Body of pancreas (tissue), 4 donors: Measurements from ENCODE around the gene CMTM7. TPM values are rescaled to one million over a fixed set of nuclear protein-coding genes. Genes with fewer than 3 reads are reported as not detected.

Source experiments
- ATAC-seq: fragments of 150-250 bp; one replicate; pipeline ENCODE4 v1.9.1; 2016
- DNase-seq, 4 donors: peaks; one replicate each; pipeline ENCODE4 v3.0.0-alpha.2; 2019
- H3K27ac ChIP-seq, 4 donors: fragments of 200-600 bp; sonication (generic); 1 replicate in 3 of 4; 2 replicates in 1 of 4; pipeline versions ENCODE4 v1.5.1 to v1.6.1; 2016 to 2019; ENCODE audit warnings: mild to moderate bottlenecking in 1 of 4, mixed read lengths in 1 of 4, moderate library complexity in 1 of 4
- H3K27me3 ChIP-seq, 2 donors: fragments of 200-600 bp; sonication (generic); one replicate each; pipeline ENCODE4 v1.6.0; 2016; ENCODE audit warnings: mild to moderate bottlenecking in 1 of 2
- H3K36me3 ChIP-seq, 2 donors: fragments of 200-600 bp; sonication (generic); replicated peaks in 1 of 2; 2 replicates each; pipeline ENCODE4 v1.5.1; 2016; ENCODE audit warnings: low read depth in 2 of 2; ENCODE audit not compliant: insufficient read depth in 1 of 2
- H3K4me1 ChIP-seq: fragments of 200-600 bp; sonication (generic); one replicate; pipeline ENCODE4 v1.6.0; 2016
- H3K4me3 ChIP-seq, 2 donors: fragments of 200-600 bp; sonication (generic); 1 replicate in 1 of 2; 2 replicates in 1 of 2; pipeline ENCODE4 v1.5.1; 2016 to 2019
- H3K9me3 ChIP-seq, 3 donors: fragments of 200-600 bp; sonication (generic); 1 replicate in 2 of 3; 2 replicates in 1 of 3; pipeline ENCODE4 v1.5.1; 2016
- POLR2A ChIP-seq, 3 donors: fragments of 450-650 bp; IDR thresholded peaks; one replicate each; pipeline ENCODE4 v1.6.1; 2016; ENCODE audit warnings: antibody characterized with exemption in 3 of 3, mild to moderate bottlenecking in 2 of 3
- WGBS, 2 donors: methylation state at CpG; one replicate each; pipeline ENCODE4 v1.1.5; 2017; 5-methylcytosine and 5-hydroxymethylcytosine counted together
- intact Hi-C: fragments of 100-400 bp; cut with DNase I; formaldehyde crosslinking; loops from one replicate; pipeline ENCODE4 v1.15.1; 2023
- total RNA-seq, 2 donors: library from RNA; depleted of rRNA; stranded (reverse); fragments of >200 nt; gene quantifications; one replicate each; pipeline ENCODE4 v1.1.0, GENCODE V29; 2016
- TF ChIP-seq, protein P1 (sequence below), 7 experiments: fragments of 450-650 bp in 4 of 7; fragments of 200-600 bp in 3 of 7; sonication (generic) in 3 of 7; IDR thresholded peaks; one replicate each; pipeline ENCODE4 v1.5.1; 2016 to 2019; ENCODE audit warnings: antibody characterized with exemption in 7 of 7

Gene CMTM7
- total RNA-seq, 2 donors from 2014 or later: 23.3 to 51.1 TPM

DNA sequence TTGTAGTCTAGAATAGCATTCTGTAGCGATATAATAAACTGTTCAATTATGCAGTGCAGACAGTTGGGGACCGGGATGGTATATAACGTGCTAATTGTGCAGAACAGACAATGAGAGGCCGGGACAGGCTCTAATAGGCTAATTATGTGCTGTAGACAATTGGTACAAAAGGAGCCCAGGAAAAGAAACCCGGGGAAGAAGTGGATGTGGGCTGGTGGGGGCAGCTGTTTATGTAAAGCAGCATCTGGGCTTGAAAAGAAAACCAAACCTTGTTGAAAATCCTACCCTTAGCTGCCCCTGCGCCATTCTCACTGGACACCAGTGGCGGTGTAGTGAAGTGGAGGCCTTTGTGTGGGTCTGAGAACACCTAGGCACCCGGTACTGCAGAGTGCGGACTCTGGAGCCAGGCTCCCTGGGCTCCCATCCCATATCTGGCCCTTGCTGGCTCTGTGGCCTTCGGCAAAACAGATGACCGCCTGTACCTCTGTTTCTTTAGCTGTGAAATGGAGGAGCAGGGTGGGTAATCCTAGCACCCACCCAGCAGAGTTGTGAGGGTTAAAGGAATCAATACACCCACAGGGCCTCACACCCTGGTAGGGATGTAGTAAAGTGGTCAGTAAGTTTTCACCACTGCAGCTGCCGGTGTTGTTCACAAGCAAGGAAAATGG is 59.5 kb downstream of the CMTM7 start:
- Histone ChIP-seq H3K27me3 (no peaks in the 10 kb centered on the region), H3K4me3 (no peak overlapping the region), H3K4me1 (no peaks in the 10 kb centered on the region), H3K27ac (no peak overlapping the region), H3K9me3 (no peaks in the 10 kb centered on the region), H3K36me3 (no peaks in the 10 kb centered on the region)
- TF ChIP-seq POLR2A (IDR thresholded peaks at IDR 0.05): no peak
- TF ChIP-seq, protein P1, sequence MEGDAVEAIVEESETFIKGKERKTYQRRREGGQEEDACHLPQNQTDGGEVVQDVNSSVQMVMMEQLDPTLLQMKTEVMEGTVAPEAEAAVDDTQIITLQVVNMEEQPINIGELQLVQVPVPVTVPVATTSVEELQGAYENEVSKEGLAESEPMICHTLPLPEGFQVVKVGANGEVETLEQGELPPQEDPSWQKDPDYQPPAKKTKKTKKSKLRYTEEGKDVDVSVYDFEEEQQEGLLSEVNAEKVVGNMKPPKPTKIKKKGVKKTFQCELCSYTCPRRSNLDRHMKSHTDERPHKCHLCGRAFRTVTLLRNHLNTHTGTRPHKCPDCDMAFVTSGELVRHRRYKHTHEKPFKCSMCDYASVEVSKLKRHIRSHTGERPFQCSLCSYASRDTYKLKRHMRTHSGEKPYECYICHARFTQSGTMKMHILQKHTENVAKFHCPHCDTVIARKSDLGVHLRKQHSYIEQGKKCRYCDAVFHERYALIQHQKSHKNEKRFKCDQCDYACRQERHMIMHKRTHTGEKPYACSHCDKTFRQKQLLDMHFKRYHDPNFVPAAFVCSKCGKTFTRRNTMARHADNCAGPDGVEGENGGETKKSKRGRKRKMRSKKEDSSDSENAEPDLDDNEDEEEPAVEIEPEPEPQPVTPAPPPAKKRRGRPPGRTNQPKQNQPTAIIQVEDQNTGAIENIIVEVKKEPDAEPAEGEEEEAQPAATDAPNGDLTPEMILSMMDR (IDR thresholded peaks at IDR 0.05): no peak
- WGBS, 2 donors: 94 to 95% methylated on average over 12 of the region's 12 CpGs
- intact Hi-C loops: no loop called here
- DNase-seq (no peak), ATAC-seq (no peak)

DNA sequence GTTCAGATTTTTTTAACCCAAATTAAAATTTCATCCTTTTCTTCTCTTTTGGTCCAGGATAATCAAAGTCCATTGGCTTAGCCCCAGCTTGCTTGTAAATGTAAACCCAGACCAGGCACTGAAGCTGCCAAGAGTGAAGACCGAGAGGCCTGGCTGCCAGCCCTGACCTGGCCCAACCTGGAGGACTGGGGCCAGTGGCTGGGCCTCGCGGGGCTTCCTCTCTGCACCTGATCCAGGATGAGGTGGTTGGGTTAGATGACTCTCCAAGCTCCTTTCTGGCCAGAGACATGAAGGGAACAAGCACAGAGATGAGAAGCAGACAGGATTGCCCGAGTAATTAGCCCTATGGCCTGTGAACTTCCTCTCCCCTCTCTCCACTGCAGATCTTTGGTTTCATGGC is 60.4 kb downstream of the CMTM7 start:
- DNase-seq (no peak), ATAC-seq (no peak)
- intact Hi-C loops: no loop called here
- 57 to 78% methylated on average over 4 of the region's 4 CpGs for WGBS, 2 donors
- no peak for TF ChIP-seq POLR2A (IDR thresholded peaks at IDR 0.05)
- TF ChIP-seq, protein P1 (IDR thresholded peaks at IDR 0.05): no peak
- no peak overlapping the region for H3K27ac ChIP-seq
- H3K4me3 ChIP-seq: no peak overlapping the region
- H3K9me3 ChIP-seq: no peaks in the 10 kb centered on the region
- H3K27me3 ChIP-seq: no peaks in the 10 kb centered on the region
- H3K4me1 ChIP-seq: no peaks in the 10 kb centered on the region
- no peaks in the 10 kb centered on the region for H3K36me3 ChIP-seq

DNA sequence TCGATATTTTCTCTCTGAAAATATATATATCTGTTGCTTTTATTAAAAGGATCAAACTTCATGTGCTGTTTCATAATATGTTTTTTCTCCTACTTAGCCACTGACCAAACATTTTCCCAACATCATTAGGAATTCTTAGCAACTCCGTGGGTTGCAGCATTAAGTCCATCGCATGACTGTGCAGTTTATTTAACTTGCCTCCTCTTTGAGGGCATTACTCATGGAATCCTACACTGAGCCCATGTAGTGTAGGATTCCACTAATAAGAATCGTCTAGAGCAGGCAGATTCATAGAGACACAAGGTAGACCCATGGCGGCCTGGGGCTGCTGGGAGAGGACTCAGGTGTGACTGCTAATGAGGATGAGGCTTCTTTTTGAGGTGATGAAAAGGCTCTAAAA is 61.7 kb downstream of the CMTM7 start:
- intact Hi-C loops: no loop called here
- Histone ChIP-seq H3K4me3 (no peak overlapping the region), H3K36me3 (no peaks in the 10 kb centered on the region), H3K9me3 (no peaks in the 10 kb centered on the region), H3K27me3 (no peaks in the 10 kb centered on the region), H3K4me1 (no peaks in the 10 kb centered on the region), H3K27ac (no peak overlapping the region)
- TF ChIP-seq, protein P1 (IDR thresholded peaks at IDR 0.05): no peak
- no peak for TF ChIP-seq POLR2A (IDR thresholded peaks at IDR 0.05)
- 93% methylated on average over 5 of the region's 5 CpGs for WGBS, 2 donors
- ATAC-seq (no peak), DNase-seq (no peak)

DNA sequence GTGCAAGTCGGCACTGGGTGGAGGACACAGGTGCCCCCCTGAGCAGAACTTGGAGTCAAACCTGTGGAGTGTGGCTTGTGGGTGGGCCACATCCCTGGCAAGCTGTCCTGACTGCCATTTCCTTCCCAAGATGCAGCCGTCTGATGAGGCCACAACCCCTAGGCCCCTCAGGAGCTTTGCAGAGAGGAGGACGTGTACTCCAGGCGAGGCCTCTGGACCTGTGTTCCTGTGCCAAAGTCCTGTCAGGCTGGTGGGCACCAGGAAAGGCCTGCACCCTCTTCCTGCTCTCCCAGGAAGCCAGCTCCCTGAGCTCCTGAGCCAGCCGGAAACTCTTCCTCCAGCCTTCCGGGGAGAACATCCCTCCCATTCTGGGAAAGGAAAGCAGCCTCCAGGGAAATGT is 62.5 kb downstream of the CMTM7 start:
- Histone ChIP-seq H3K27ac (no peak overlapping the region), H3K4me3 (no peak overlapping the region), H3K27me3 (no peaks in the 10 kb centered on the region), H3K36me3 (no peaks in the 10 kb centered on the region), H3K4me1 (no peaks in the 10 kb centered on the region), H3K9me3 (no peaks in the 10 kb centered on the region)
- ATAC-seq (no peak), DNase-seq (no peak)
- TF ChIP-seq POLR2A (IDR thresholded peaks at IDR 0.05): no peak
- TF ChIP-seq, protein P1 (IDR thresholded peaks at IDR 0.05): no peak
- intact Hi-C loops: no loop called here
- WGBS, 2 donors: 79% methylated on average over 6 of the region's 6 CpGs
